Left colon (tissue), 2 donors: Measurements from ENCODE around the gene MAP6D1. TPM values are rescaled to one million over a fixed set of nuclear protein-coding genes. Genes with fewer than 3 reads are reported as not detected.
"Not testable (repeated sequence)": the region's sequence is repeated elsewhere in the genome, so short reads cannot be mapped to it uniquely, and the experiment has no call there.

Source experiments
- ATAC-seq: fragments of 200-7000 bp; cut with Tn5 transposase; one replicate; pipeline ENCODE4 v1.9.1; 2020; ENCODE audit warnings: mild to moderate bottlenecking, moderate library complexity
- DNase-seq, 2 donors: peaks; one replicate each; pipeline ENCODE4 v3.0.0-alpha.2; 2020
- intact Hi-C, 2 donors: fragments of 100-400 bp; cut with DNase I in 1 of 2; cut with micrococcal nuclease in 1 of 2; formaldehyde crosslinking; loops; one replicate each; pipeline versions ENCODE4 v1.11.2 to v1.14.0; 2022; cut with DNase I, micrococcal nuclease
- total RNA-seq, 2 donors: library from RNA; stranded (reverse); fragmentation: NEBNext Ultra II Directional; extraction: Animal tissue kit (Norgen Biotek cat#: 25700); gene quantifications; one replicate each; pipeline ENCODE4 v1.2.1, GENCODE V29; 2021
- donor health status: DM: no; HTN: no; CAD: no.
- donor health status: DM: yes; HTN: yes; CAD: no.

Gene MAP6D1
- total RNA-seq, 2 donors from 2014 or later: 1.3 TPM

GRCh38 chr3:183808355-183808754, 17.0 kb downstream of the MAP6D1 start:
- DNase-seq (no peak), ATAC-seq (no peak)
- intact Hi-C loops: no loop called here

GRCh38 chr3:183807881-183808280, 17.5 kb downstream of the MAP6D1 start:
- intact Hi-C loops: no loop called here
- ATAC-seq: no peak

GRCh38 chr3:183807209-183807728, 18.1 kb downstream of the MAP6D1 start:
- ATAC-seq: no peak
- intact Hi-C loops: no loop called here
- no peak for DNase-seq

More at GRCh38 chr3:183807881-183808280, 17.5 kb downstream of the MAP6D1 start:
- DNase-seq: no peak

- ATAC-seq (no peak), DNase-seq (no peak)
- intact Hi-C loops: no loop called here
These were observed 22.4 kb downstream of the MAP6D1 start for GRCh38 chr3:183802989-183803388.

GRCh38 chr3:183801601-183802000, 23.8 kb downstream of the MAP6D1 start:
- DNase-seq: no peak
- no peak for ATAC-seq

GRCh38 chr3:183800243-183800863, 25.0 kb downstream of the MAP6D1 start:
- ATAC-seq (no peak), DNase-seq (no peak)
- intact Hi-C loops: no loop called here

More at GRCh38 chr3:183801601-183802000, 23.8 kb downstream of the MAP6D1 start:
- intact Hi-C loops: no loop called here

- no peak for ATAC-seq
- intact Hi-C loops: no loop called here
- DNase-seq: no peak
These were observed 25.9 kb downstream of the MAP6D1 start for GRCh38 chr3:183799461-183799860.

GRCh38 chr3:183797996-183798395, 27.4 kb downstream of the MAP6D1 start:
- no peak for DNase-seq
- intact Hi-C loops: no loop called here
- ATAC-seq: no peak

- intact Hi-C loops: no loop called here
- DNase-seq (no peak), ATAC-seq (no peak)
These were observed 29.0 kb downstream of the MAP6D1 start for GRCh38 chr3:183796372-183796771.

- DNase-seq: no peak
- ATAC-seq: no peak
- intact Hi-C loops: no loop called here
These were observed 30.9 kb downstream of the MAP6D1 start for GRCh38 chr3:183794452-183794851.

GRCh38 chr3:183792976-183793375, 32.4 kb downstream of the MAP6D1 start:
- intact Hi-C loops: no loop called here
- no peak for DNase-seq
- no peak for ATAC-seq

- intact Hi-C loops: no loop called here
- ATAC-seq (no peak), DNase-seq (no peak)
These were observed 34.7 kb downstream of the MAP6D1 start for GRCh38 chr3:183790700-183791099.

- intact Hi-C loops: no loop called here
- ATAC-seq (no peak), DNase-seq (no peak)
These were observed 35.6 kb downstream of the MAP6D1 start for GRCh38 chr3:183789826-183790225.

- intact Hi-C loops, ATAC-seq: not testable (repeated sequence)
These were observed 40.9 kb downstream of the MAP6D1 start for GRCh38 chr3:183784503-183784902.

GRCh38 chr3:183782576-183783276, 42.7 kb downstream of the MAP6D1 start:
- no peak for ATAC-seq
- intact Hi-C loops: no loop called here
- DNase-seq: no peak

More at GRCh38 chr3:183784503-183784902, 40.9 kb downstream of the MAP6D1 start:
- not testable (repeated sequence) for DNase-seq

- intact Hi-C loops: no loop called here
- ATAC-seq (no peak), DNase-seq (no peak)
These were observed 44.1 kb downstream of the MAP6D1 start for GRCh38 chr3:183781246-183781645.

- DNase-seq (no peak), ATAC-seq (no peak)
- intact Hi-C loops: no loop called here
These were observed 45.4 kb downstream of the MAP6D1 start for GRCh38 chr3:183779896-183780465.

GRCh38 chr3:183777016-183777618, 48.3 kb downstream of the MAP6D1 start:
- intact Hi-C loops: no loop called here
- ATAC-seq (no peak), DNase-seq (no peak)

- ATAC-seq, intact Hi-C loops, DNase-seq: not testable (repeated sequence)
These were observed 48.9 kb downstream of the MAP6D1 start for GRCh38 chr3:183776451-183776850.

GRCh38 chr3:183775781-183776180, 49.6 kb downstream of the MAP6D1 start:
- ATAC-seq (peak; percentile 60), DNase-seq (no peak)
- intact Hi-C loops: no loop called here
